Prostate gland (tissue), 2 donors: ENCODE measurements around the gene LRRC71.

Source experiments
- CTCF ChIP-seq, 4 experiments: fragments of 200-600 bp in 2 of 4; fragments of 450-650 bp in 2 of 4; sonication (generic) in 2 of 4; IDR thresholded peaks; 1 replicate in 3 of 4; 2 replicates in 1 of 4; pipeline ENCODE4 v1.5.1; 2016 to 2019; ENCODE audit warnings: antibody characterized with exemption in 4 of 4, mild to moderate bottlenecking in 2 of 4, moderate library complexity in 2 of 4
- POLR2AphosphoS5 ChIP-seq: sonication (generic); formaldehyde crosslinking; IDR thresholded peaks from one replicate; pipeline ENCODE4 v1.6.1; 2017; ENCODE audit warnings: antibody characterized with exemption

GRCh38 chr1:156912861-156913808, 7.3 kb upstream of the LRRC71 start:
- TF ChIP-seq CTCF (IDR thresholded peaks at IDR 0.05) (no peak), POLR2AphosphoS5 (no peak)
